CD8-positive, alpha-beta memory T cell (primary cell): ENCODE data around the gene GPR146. TPM values are rescaled to one million over a fixed set of nuclear protein-coding genes. Genes with fewer than 3 reads are reported as not detected.

Source experiments
- CTCF ChIA-PET: fragments of 350-600 bp; sonication (Branson Sonifier 250); formaldehyde crosslinking; loops from one replicate; lab custom pipeline; 2021; ENCODE audit warnings: antibody characterized with exemption; lab: Charles Lee
- POLR2A ChIA-PET: fragments of 350-600 bp; sonication (Branson Sonifier 250); formaldehyde crosslinking; loops from one replicate; lab custom pipeline; 2021; ENCODE audit warnings: antibody characterized with exemption; lab: Charles Lee
- DNase-seq, 5 donors: peaks; one replicate each; pipeline versions ENCODE4 v3.0.0 to v3.0.0-alpha.2; 2020 to 2022; ENCODE audit warnings: mixed read lengths in 1 of 5
- H3K27ac ChIP-seq: one replicate; pipeline ENCODE4 v1.7.0; 2013; ENCODE audit warnings: low read depth, mild to moderate bottlenecking, low read length, moderate library complexity
- H3K27me3 ChIP-seq: 2 replicates; pipeline ENCODE4 v1.7.0; 2013; ENCODE audit warnings: low read length, mild to moderate bottlenecking; ENCODE audit not compliant: insufficient read depth, poor library complexity, severe bottlenecking
- H3K36me3 ChIP-seq: 2 replicates; pipeline ENCODE4 v1.7.0; 2013; ENCODE audit warnings: mild to moderate bottlenecking, low read length, moderate library complexity; ENCODE audit not compliant: insufficient read depth
- H3K4me1 ChIP-seq: 2 replicates; pipeline ENCODE4 v1.7.0; 2013; ENCODE audit warnings: mild to moderate bottlenecking, low read length, moderate library complexity; ENCODE audit not compliant: insufficient read depth
- H3K4me3 ChIP-seq: 2 replicates; pipeline ENCODE4 v1.7.0; 2013; ENCODE audit warnings: mild to moderate bottlenecking, low read length
- H3K9me3 ChIP-seq: 2 replicates; pipeline ENCODE4 v1.7.0; 2013; ENCODE audit warnings: mild to moderate bottlenecking, low read length
- H3K27ac Mint-ChIP-seq, 8 donors: one replicate each; pipeline ENCODE4 v1.8.0; 2020 to 2021; ENCODE audit warnings: mixed read lengths in 8 of 8, mild to moderate bottlenecking in 6 of 8, inconsistent platforms in 3 of 8, moderate library complexity in 3 of 8
- H3K27me3 Mint-ChIP-seq, 2 donors: one replicate each; pipeline ENCODE4 v1.8.0; 2020 to 2021; ENCODE audit warnings: mixed read lengths in 2 of 2, mild to moderate bottlenecking in 1 of 2, moderate library complexity in 1 of 2
- H3K36me3 Mint-ChIP-seq, 3 donors: one replicate each; pipeline ENCODE4 v1.8.0; 2020 to 2021; ENCODE audit warnings: mixed read lengths in 3 of 3, inconsistent platforms in 1 of 3, mild to moderate bottlenecking in 1 of 3
- H3K4me1 Mint-ChIP-seq, 3 donors: one replicate each; pipeline ENCODE4 v1.8.0; 2020 to 2021; ENCODE audit warnings: mixed read lengths in 3 of 3, inconsistent platforms in 1 of 3, mild to moderate bottlenecking in 1 of 3
- H3K4me3 Mint-ChIP-seq, 7 donors: one replicate each; pipeline ENCODE4 v1.8.0; 2020 to 2021; ENCODE audit warnings: mixed read lengths in 7 of 7, mild to moderate bottlenecking in 6 of 7, moderate library complexity in 4 of 7, inconsistent platforms in 2 of 7
- H3K9me3 Mint-ChIP-seq, 5 donors: one replicate each; pipeline ENCODE4 v1.8.0; 2020 to 2022; ENCODE audit warnings: mixed read lengths in 5 of 5, mild to moderate bottlenecking in 3 of 5, moderate library complexity in 2 of 5, inconsistent platforms in 1 of 5
- polyA plus RNA-seq: library from polyadenylated mRNA; unstranded; fragments of 300-500 nt; fragmentation: Illumina TruSeq; gene quantifications from one replicate; pipeline ENCODE4 v1.2.3, GENCODE V29; 2021
- total RNA-seq, 2 experiments: library from RNA; stranded (reverse); gene quantifications; one replicate each; pipeline ENCODE4 v1.2.3, GENCODE V29; 2021

GPR146 gene
- total and polyA plus RNA-seq, 3 experiments from 2014 or later, result 0.55 to 1.2 (median 0.70) TPM

DNA sequence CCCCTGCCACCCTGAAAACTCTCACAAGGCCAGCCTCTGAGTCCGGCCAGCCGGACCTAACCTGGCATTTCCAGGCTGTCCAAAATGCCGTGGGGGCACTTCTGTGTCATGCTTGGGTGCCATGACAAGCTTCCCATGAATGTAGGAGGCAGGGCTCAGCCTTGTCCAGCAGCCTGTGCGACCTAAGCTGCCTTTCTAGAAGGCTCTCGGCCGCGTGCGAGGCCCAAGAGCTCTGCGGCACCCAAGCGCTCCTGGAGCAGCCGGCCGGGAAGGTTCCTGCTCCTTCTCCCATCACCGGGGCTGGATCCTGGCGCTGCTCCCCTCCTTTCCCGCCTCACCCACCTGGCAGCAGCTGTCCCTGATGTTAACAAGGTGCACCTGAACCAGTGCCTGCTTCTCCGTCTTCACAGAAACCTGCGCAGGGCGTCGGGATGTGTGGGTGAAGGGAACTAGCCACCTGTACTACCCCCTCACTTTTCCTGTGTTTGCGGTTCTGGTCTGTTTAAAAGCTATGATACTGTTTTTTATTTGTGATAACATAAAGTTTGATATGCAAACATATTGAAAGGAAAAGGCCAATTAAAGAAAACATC is 49.7 kb downstream of the GPR146 start:
- no peak overlapping the region for H3K27ac Mint-ChIP-seq
- CTCF ChIA-PET, result no interaction called here
- H3K36me3 ChIP-seq, result no peaks in the 10 kb centered on the region
- no peaks in the 10 kb centered on the region for H3K4me1 ChIP-seq
- no peaks in the 10 kb centered on the region for H3K9me3 ChIP-seq
- no peaks in the 10 kb centered on the region for H3K27me3 ChIP-seq
- H3K27ac ChIP-seq, result no peak overlapping the region
- no peaks in the 10 kb centered on the region for H3K27me3 Mint-ChIP-seq
- H3K4me3 ChIP-seq, result no peak overlapping the region
- POLR2A ChIA-PET, result no interaction called here
- H3K36me3 Mint-ChIP-seq, result peaks cover 4 to 9% (median 8%) of the 10 kb centered on the region in 3 donors
- H3K9me3 Mint-ChIP-seq, result no peaks in the 10 kb centered on the region
- peaks cover 0 to 5% (median 0%) of the 10 kb centered on the region in 3 donors for H3K4me1 Mint-ChIP-seq
- DNase-seq, result no peak
- no peak overlapping the region for H3K4me3 Mint-ChIP-seq

DNA sequence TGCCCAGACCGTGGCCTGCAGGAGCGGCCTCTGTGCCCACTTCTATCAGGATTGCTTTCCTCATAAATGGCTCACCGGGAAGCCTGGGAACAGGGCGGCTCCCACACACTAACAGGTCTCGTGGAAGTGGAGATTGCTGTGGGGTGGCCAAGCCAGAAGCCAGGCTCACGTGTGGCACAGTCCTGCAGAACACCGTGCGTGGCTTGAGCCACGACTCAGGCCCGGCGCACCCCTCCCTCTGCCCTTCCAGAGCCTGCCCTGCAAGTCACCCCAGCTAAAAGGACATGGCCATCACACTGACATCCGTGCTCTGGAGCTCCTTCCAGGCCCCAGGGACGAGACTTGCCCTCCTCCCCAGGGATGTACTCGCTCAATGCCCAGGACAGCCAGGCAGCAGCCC is 50.5 kb downstream of the GPR146 start:
- Histone ChIP-seq H3K27me3 (no peaks in the 10 kb centered on the region), H3K4me3 (no peak overlapping the region), H3K36me3 (no peaks in the 10 kb centered on the region), H3K27ac (no peak overlapping the region), H3K4me1 (no peaks in the 10 kb centered on the region), H3K9me3 (no peaks in the 10 kb centered on the region)
- H3K9me3 Mint-ChIP-seq, result no peaks in the 10 kb centered on the region
- peaks cover 0 to 5% (median 0%) of the 10 kb centered on the region in 3 donors for H3K4me1 Mint-ChIP-seq
- H3K27me3 Mint-ChIP-seq, result no peaks in the 10 kb centered on the region
- no peak overlapping the region for H3K27ac Mint-ChIP-seq
- peaks cover 4 to 11% (median 8%) of the 10 kb centered on the region in 3 donors for H3K36me3 Mint-ChIP-seq
- CTCF ChIA-PET, result interaction anchor here (2.3 kb wide), 1 partner anchor 9 kb away, joined by 7 read pairs; no protein-coding TSS in a partner anchor
- no peak overlapping the region for H3K4me3 Mint-ChIP-seq
- POLR2A ChIA-PET, result no interaction called here
- no peak for DNase-seq

GRCh38 chr7:1095621-1096155 is 51.3 kb downstream of the GPR146 start:
- Histone ChIP-seq H3K36me3 (no peaks in the 10 kb centered on the region), H3K4me3 (no peak overlapping the region), H3K27me3 (no peaks in the 10 kb centered on the region), H3K4me1 (no peaks in the 10 kb centered on the region), H3K27ac (no peak overlapping the region), H3K9me3 (no peaks in the 10 kb centered on the region)
- no peak overlapping the region for H3K4me3 Mint-ChIP-seq
- peaks cover 0 to 5% (median 0%) of the 10 kb centered on the region in 3 donors for H3K4me1 Mint-ChIP-seq
- no peak for DNase-seq
- H3K36me3 Mint-ChIP-seq, result peaks cover 4 to 11% (median 8%) of the 10 kb centered on the region in 3 donors
- no peak overlapping the region for H3K27ac Mint-ChIP-seq
- H3K27me3 Mint-ChIP-seq, result no peaks in the 10 kb centered on the region
- H3K9me3 Mint-ChIP-seq, result no peaks in the 10 kb centered on the region
- POLR2A ChIA-PET, result no interaction called here
- CTCF ChIA-PET, result interaction anchor here (2.3 kb wide), 1 partner anchor 10 kb away, joined by 7 read pairs; no protein-coding TSS in a partner anchor

GRCh38 chr7:1096156-1097119 is 52.1 kb downstream of the GPR146 start:
- no peak for DNase-seq
- Mint-ChIP-seq H3K4me3 (no peak overlapping the region), H3K4me1 (peaks cover 0 to 5% (median 0%) of the 10 kb centered on the region in 3 donors), H3K9me3 (no peaks in the 10 kb centered on the region), H3K27me3 (no peaks in the 10 kb centered on the region), H3K36me3 (peaks cover 4 to 11% (median 8%) of the 10 kb centered on the region in 3 donors), H3K27ac (no peak overlapping the region)
- ChIA-PET CTCF (interaction anchor here (2.3 kb wide), 1 partner anchor 11 kb away, joined by 7 read pairs; no protein-coding TSS in a partner anchor), POLR2A (no interaction called here)
- H3K27ac ChIP-seq, result no peak overlapping the region
- H3K4me1 ChIP-seq, result no peaks in the 10 kb centered on the region
- H3K4me3 ChIP-seq, result no peak overlapping the region
- H3K27me3 ChIP-seq, result no peaks in the 10 kb centered on the region
- no peaks in the 10 kb centered on the region for H3K9me3 ChIP-seq
- H3K36me3 ChIP-seq, result no peaks in the 10 kb centered on the region

- H3K36me3 Mint-ChIP-seq, result peaks cover 4 to 9% (median 8%) of the 10 kb centered on the region in 3 donors
- Histone ChIP-seq H3K27me3 (no peaks in the 10 kb centered on the region), H3K4me1 (no peaks in the 10 kb centered on the region), H3K27ac (no peak overlapping the region), H3K9me3 (no peaks in the 10 kb centered on the region), H3K36me3 (no peaks in the 10 kb centered on the region), H3K4me3 (no peak overlapping the region)
- no peak overlapping the region for H3K4me3 Mint-ChIP-seq
- no peak for DNase-seq
- ChIA-PET POLR2A (no interaction called here), CTCF (interaction anchor here (2.3 kb wide), 1 partner anchor 12 kb away, joined by 7 read pairs; no protein-coding TSS in a partner anchor)
- H3K4me1 Mint-ChIP-seq, result peaks cover 0 to 5% (median 3%) of the 10 kb centered on the region in 3 donors
- no peaks in the 10 kb centered on the region for H3K27me3 Mint-ChIP-seq
- no peaks in the 10 kb centered on the region for H3K9me3 Mint-ChIP-seq
- no peak overlapping the region for H3K27ac Mint-ChIP-seq
Observed at GRCh38 chr7:1097120-1097504, 52.8 kb downstream of the GPR146 start.

- H3K4me1 ChIP-seq, result no peaks in the 10 kb centered on the region
- H3K4me3 Mint-ChIP-seq, result no peak overlapping the region
- H3K4me1 Mint-ChIP-seq, result peaks cover 8 to 15% (median 11%) of the 10 kb centered on the region in 3 donors
- H3K27me3 ChIP-seq, result no peaks in the 10 kb centered on the region
- H3K36me3 ChIP-seq, result no peaks in the 10 kb centered on the region
- POLR2A ChIA-PET, result no interaction called here
- no peak overlapping the region for H3K4me3 ChIP-seq
- DNase-seq, result no peak
- no peaks in the 10 kb centered on the region for H3K9me3 ChIP-seq
- CTCF ChIA-PET, result interaction anchor here (1.3 kb wide), 1 partner anchor 106 kb away, joined by 5 read pairs; no protein-coding TSS in a partner anchor
- peaks cover 4 to 8% (median 8%) of the 10 kb centered on the region in 3 donors for H3K36me3 Mint-ChIP-seq
- no peak overlapping the region for H3K27ac Mint-ChIP-seq
- H3K27ac ChIP-seq, result no peak overlapping the region
- H3K27me3 Mint-ChIP-seq, result no peaks in the 10 kb centered on the region
- H3K9me3 Mint-ChIP-seq, result no peaks in the 10 kb centered on the region
Observed at GRCh38 chr7:1098243-1099153, 54.2 kb downstream of the GPR146 start.

GRCh38 chr7:1099154-1099542 is 54.8 kb downstream of the GPR146 start:
- Histone ChIP-seq H3K9me3 (no peaks in the 10 kb centered on the region), H3K4me1 (no peaks in the 10 kb centered on the region), H3K27me3 (no peaks in the 10 kb centered on the region), H3K27ac (no peak overlapping the region), H3K4me3 (no peak overlapping the region), H3K36me3 (no peaks in the 10 kb centered on the region)
- ChIA-PET POLR2A (interaction anchor here (0.6 kb wide), 1 partner anchor 125 kb away, joined by 3 read pairs; no protein-coding TSS in a partner anchor), CTCF (interaction anchor here (1.3 kb wide), 1 partner anchor 106 kb away, joined by 5 read pairs; no protein-coding TSS in a partner anchor)
- Mint-ChIP-seq H3K4me1 (peaks cover 10 to 20% (median 13%) of the 10 kb centered on the region in 3 donors), H3K9me3 (no peaks in the 10 kb centered on the region), H3K4me3 (no peak overlapping the region), H3K27me3 (no peaks in the 10 kb centered on the region), H3K36me3 (peaks cover 4 to 8% (median 7%) of the 10 kb centered on the region in 3 donors), H3K27ac (no peak overlapping the region)
- DNase-seq, result no peak
